Chondrocyte (in vitro differentiated cells): ENCODE data around the gene FSIP1. TPM values are rescaled to one million over a fixed set of nuclear protein-coding genes. Genes with fewer than 3 reads are reported as not detected.

Experiments
- DNase-seq: peaks from one replicate; pipeline ENCODE4 v3.0.0; 2021; ENCODE audit warnings: mixed read lengths, low spot score
- H3K27ac Mint-ChIP-seq: one replicate; pipeline ENCODE4 v1.8.0; 2021; ENCODE audit warnings: mild to moderate bottlenecking, moderate library complexity, mixed read lengths; ENCODE audit not compliant: unreplicated experiment
- H3K27me3 Mint-ChIP-seq: 2 replicates; pipeline ENCODE4 v1.8.0; 2021; ENCODE audit warnings: low read depth, mixed read lengths
- H3K36me3 Mint-ChIP-seq: 2 replicates; pipeline ENCODE4 v1.8.0; 2021; ENCODE audit warnings: low read depth, mixed read lengths
- H3K4me1 Mint-ChIP-seq: 2 replicates; pipeline ENCODE4 v1.8.0; 2021; ENCODE audit warnings: low read depth, mild to moderate bottlenecking, mixed read lengths
- H3K4me3 Mint-ChIP-seq: one replicate; pipeline ENCODE4 v1.8.0; 2021; ENCODE audit warnings: mild to moderate bottlenecking, moderate library complexity, mixed read lengths; ENCODE audit not compliant: unreplicated experiment
- H3K9me3 Mint-ChIP-seq: 2 replicates; pipeline ENCODE4 v1.8.0; 2021; ENCODE audit warnings: low read depth, mixed read lengths
- total RNA-seq: library from RNA; stranded (reverse); gene quantifications from 3 replicates; pipeline ENCODE4 v1.2.1, GENCODE V29; 2021
- TF ChIP-seq, protein P1 (sequence below): fragments of 200-600 bp; sonication (generic); IDR thresholded peaks from 2 replicates; pipeline ENCODE4 v1.5.0; 2021; ENCODE audit warnings: antibody characterized with exemption, mild to moderate bottlenecking, moderate library complexity

FSIP1 gene
- total RNA-seq, 1 donor from 2014 or later: 0.40 TPM

DNA sequence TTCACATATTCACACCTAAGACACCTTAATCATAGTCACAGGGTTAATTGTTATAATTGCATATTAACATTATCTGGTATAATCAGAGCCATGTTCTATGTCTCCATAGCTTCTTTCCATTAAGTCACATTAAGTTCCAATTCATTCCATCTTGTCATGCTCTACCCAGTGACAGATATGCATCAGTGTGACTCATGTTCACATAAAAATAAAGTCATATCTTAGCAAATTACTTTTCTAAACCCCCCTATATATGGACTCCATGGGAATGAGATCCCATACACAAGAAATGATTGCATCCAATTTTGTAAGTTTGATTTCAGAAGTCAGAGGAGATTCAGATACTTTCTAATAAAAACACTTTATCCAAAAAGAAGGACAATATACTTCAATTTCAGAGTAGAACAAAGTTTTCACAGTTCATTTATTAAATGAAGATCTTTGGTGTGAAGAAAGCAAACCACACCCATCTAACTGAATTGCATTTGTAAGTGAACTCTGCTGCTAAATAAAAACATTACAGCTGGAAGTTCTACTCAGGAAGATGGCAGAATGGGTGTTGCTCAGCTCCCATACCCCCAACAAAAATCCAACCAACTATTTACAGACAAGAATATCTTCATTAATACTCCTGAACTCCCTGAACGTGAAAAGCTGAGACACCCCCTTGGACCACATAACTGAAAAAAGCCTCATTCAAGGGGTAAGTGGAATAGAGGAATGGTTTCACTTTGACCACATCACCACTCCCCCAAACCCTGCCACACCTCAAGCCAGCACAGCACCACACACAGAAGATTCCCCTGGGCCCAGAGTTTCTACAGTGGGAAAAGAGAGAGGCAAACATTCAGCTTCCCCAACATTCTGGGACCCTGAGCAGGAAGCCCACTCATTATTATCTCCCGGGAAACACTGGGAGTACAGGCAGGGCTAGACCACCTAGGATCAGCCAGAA, 174.2 kb downstream of the FSIP1 start:
- peaks cover 3% of the 10 kb centered on the region for H3K36me3 Mint-ChIP-seq
- H3K9me3 Mint-ChIP-seq: peaks cover 21% of the 10 kb centered on the region
- DNase-seq: no peak
- H3K4me1 Mint-ChIP-seq: peaks cover 8% of the 10 kb centered on the region
- TF ChIP-seq, protein P1, sequence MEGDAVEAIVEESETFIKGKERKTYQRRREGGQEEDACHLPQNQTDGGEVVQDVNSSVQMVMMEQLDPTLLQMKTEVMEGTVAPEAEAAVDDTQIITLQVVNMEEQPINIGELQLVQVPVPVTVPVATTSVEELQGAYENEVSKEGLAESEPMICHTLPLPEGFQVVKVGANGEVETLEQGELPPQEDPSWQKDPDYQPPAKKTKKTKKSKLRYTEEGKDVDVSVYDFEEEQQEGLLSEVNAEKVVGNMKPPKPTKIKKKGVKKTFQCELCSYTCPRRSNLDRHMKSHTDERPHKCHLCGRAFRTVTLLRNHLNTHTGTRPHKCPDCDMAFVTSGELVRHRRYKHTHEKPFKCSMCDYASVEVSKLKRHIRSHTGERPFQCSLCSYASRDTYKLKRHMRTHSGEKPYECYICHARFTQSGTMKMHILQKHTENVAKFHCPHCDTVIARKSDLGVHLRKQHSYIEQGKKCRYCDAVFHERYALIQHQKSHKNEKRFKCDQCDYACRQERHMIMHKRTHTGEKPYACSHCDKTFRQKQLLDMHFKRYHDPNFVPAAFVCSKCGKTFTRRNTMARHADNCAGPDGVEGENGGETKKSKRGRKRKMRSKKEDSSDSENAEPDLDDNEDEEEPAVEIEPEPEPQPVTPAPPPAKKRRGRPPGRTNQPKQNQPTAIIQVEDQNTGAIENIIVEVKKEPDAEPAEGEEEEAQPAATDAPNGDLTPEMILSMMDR: no peak
- H3K27ac Mint-ChIP-seq: no peak overlapping the region
- H3K4me3 Mint-ChIP-seq: no peak overlapping the region
- H3K27me3 Mint-ChIP-seq: no peaks in the 10 kb centered on the region

GRCh38 chr15:39605146-39605545, 177.5 kb downstream of the FSIP1 start:
- Mint-ChIP-seq H3K4me1 (peaks cover 17% of the 10 kb centered on the region), H3K9me3 (peaks cover 2% of the 10 kb centered on the region), H3K27ac (no peak overlapping the region), H3K27me3 (no peaks in the 10 kb centered on the region), H3K36me3 (no peaks in the 10 kb centered on the region), H3K4me3 (no peak overlapping the region)
- DNase-seq: no peak
- TF ChIP-seq, protein P1: no peak

GRCh38 chr15:39602143-39602542, 180.5 kb downstream of the FSIP1 start:
- Mint-ChIP-seq H3K4me1 (peaks cover 45% of the 10 kb centered on the region), H3K27me3 (no peaks in the 10 kb centered on the region), H3K4me3 (no peak overlapping the region), H3K9me3 (no peaks in the 10 kb centered on the region), H3K27ac (no peak overlapping the region), H3K36me3 (peaks cover under 1% of the 10 kb centered on the region)
- TF ChIP-seq, protein P1: peak; percentile 35
- DNase-seq: no peak

GRCh38 chr15:39599871-39600270, 182.8 kb downstream of the FSIP1 start:
- peaks cover 55% of the 10 kb centered on the region for H3K4me1 Mint-ChIP-seq
- peak overlapping the region; percentile 70 for H3K27ac Mint-ChIP-seq
- H3K27me3 Mint-ChIP-seq: no peaks in the 10 kb centered on the region
- H3K9me3 Mint-ChIP-seq: no peaks in the 10 kb centered on the region
- no peak for DNase-seq
- TF ChIP-seq, protein P1: no peak
- peaks cover 16% of the 10 kb centered on the region for H3K36me3 Mint-ChIP-seq
- no peak overlapping the region for H3K4me3 Mint-ChIP-seq

- Mint-ChIP-seq H3K4me3 (no peak overlapping the region), H3K9me3 (no peaks in the 10 kb centered on the region), H3K27me3 (no peaks in the 10 kb centered on the region), H3K27ac (peak overlapping the region; percentile 80), H3K36me3 (peaks cover 20% of the 10 kb centered on the region), H3K4me1 (peaks cover 58% of the 10 kb centered on the region)
- DNase-seq: no peak
- TF ChIP-seq, protein P1: no peak
Observed at GRCh38 chr15:39598958-39599845, 183.4 kb downstream of the FSIP1 start.
